Measurements from ENCODE around the gene THBS1.

THBS1 gene

GRCh38 chr15:39580485-39581241, at the start of gene THBS1:
Gene THBS1 (plus strand): TSS chr15:39581079. CDS start chr15:39581858, 779 bp downstream.
- FAIRE-seq, result no peak

GRCh38 chr15:39534996-39535395, 45.9 kb upstream of the THBS1 start:
- DNase-seq (ENCODE audit: low spot score), result no peak
- FAIRE-seq, result no peak

More at GRCh38 chr15:39580485-39581241, at the start of gene THBS1:
- peak; percentile 94 for DNase-seq (ENCODE audit: low spot score)

GRCh38 chr15:39535466-39535865, 45.4 kb upstream of the THBS1 start:
- FAIRE-seq, result no peak
- DNase-seq (ENCODE audit: low spot score), result no peak

GRCh38 chr15:39538936-39539335, 41.9 kb upstream of the THBS1 start:
- no peak for DNase-seq (ENCODE audit: low spot score)
- no peak for FAIRE-seq

GRCh38 chr15:39539466-39539865, 41.4 kb upstream of the THBS1 start:
- DNase-seq (ENCODE audit: low spot score) (no peak), FAIRE-seq (no peak)

- DNase-seq (ENCODE audit: low spot score) (no peak), FAIRE-seq (no peak)
Measured at GRCh38 chr15:39539973-39540558, 40.8 kb upstream of the THBS1 start.

- FAIRE-seq (no peak), DNase-seq (ENCODE audit: low spot score) (no peak)
Measured at GRCh38 chr15:39542385-39543065, 38.4 kb upstream of the THBS1 start.

GRCh38 chr15:39543651-39544050, 37.2 kb upstream of the THBS1 start:
- FAIRE-seq (no peak), DNase-seq (ENCODE audit: low spot score) (no peak)

GRCh38 chr15:39546842-39547241, 34.0 kb upstream of the THBS1 start:
- DNase-seq (ENCODE audit: low spot score) (no peak), FAIRE-seq (no peak)

- no peak for DNase-seq (ENCODE audit: low spot score)
- FAIRE-seq, result no peak
Measured at GRCh38 chr15:39548561-39548960, 32.3 kb upstream of the THBS1 start.

- no peak for DNase-seq (ENCODE audit: low spot score)
- FAIRE-seq, result no peak
Measured at GRCh38 chr15:39549912-39550311, 31.0 kb upstream of the THBS1 start.

- FAIRE-seq (no peak), DNase-seq (ENCODE audit: low spot score) (no peak)
Measured at GRCh38 chr15:39551476-39551875, 29.4 kb upstream of the THBS1 start.

GRCh38 chr15:39552556-39552955, 28.3 kb upstream of the THBS1 start:
- FAIRE-seq (no peak), DNase-seq (ENCODE audit: low spot score) (no peak)

GRCh38 chr15:39553947-39554693, 26.8 kb upstream of the THBS1 start:
- DNase-seq (ENCODE audit: low spot score), result no peak
- no peak for FAIRE-seq

- FAIRE-seq, result no peak
- DNase-seq (ENCODE audit: low spot score), result no peak
Measured at GRCh38 chr15:39554746-39555387, 26.0 kb upstream of the THBS1 start.

GRCh38 chr15:39555885-39556284, 25.0 kb upstream of the THBS1 start:
- no peak for FAIRE-seq

GRCh38 chr15:39556461-39556860, 24.4 kb upstream of the THBS1 start:
- DNase-seq (ENCODE audit: low spot score) (no peak), FAIRE-seq (no peak)

More at GRCh38 chr15:39555885-39556284, 25.0 kb upstream of the THBS1 start:
- DNase-seq (ENCODE audit: low spot score), result no peak

GRCh38 chr15:39558421-39558820, 22.5 kb upstream of the THBS1 start:
- FAIRE-seq (no peak), DNase-seq (ENCODE audit: low spot score) (no peak)

- FAIRE-seq, result no peak
- no peak for DNase-seq (ENCODE audit: low spot score)
Measured at GRCh38 chr15:39564972-39565665, 15.8 kb upstream of the THBS1 start.

- FAIRE-seq (no peak), DNase-seq (ENCODE audit: low spot score) (no peak)
Measured at GRCh38 chr15:39565851-39566250, 15.0 kb upstream of the THBS1 start.

GRCh38 chr15:39573287-39573686, 7.6 kb upstream of the THBS1 start:
- FAIRE-seq (no peak), DNase-seq (ENCODE audit: low spot score) (no peak)

Measured in urothelium cell line (cell line).